Measurements from ENCODE around the gene IL1RAPL2. TPM values are rescaled to one million over a fixed set of nuclear protein-coding genes. Genes with fewer than 3 reads are reported as not detected.
"Not testable (repeated sequence)": the region's sequence is repeated elsewhere in the genome, so short reads cannot be mapped to it uniquely, and the experiment has no call there.

IL1RAPL2 gene
- polyA plus RNA-seq, 2 of the 4 experiments (the other 2 are of a cell fraction), result not detected

GRCh38 chrX:105229146-105229545 lies 663.1 kb downstream of the IL1RAPL2 start:
- no peak overlapping the region for H3K4me3 ChIP-seq
- ChIA-PET POLR2A (no interaction called here), CTCF (no interaction called here)
- H3K27ac ChIP-seq, result no peak overlapping the region
- FAIRE-seq, result no peak
- DNase-seq (ENCODE audit: low read depth in 1 of 2, low spot score in 1 of 2), result no peak
- ATAC-seq, result no peak
- TF ChIP-seq HOXA7 (CRISPR knock-in tag; IDR thresholded peaks at IDR 0.05) (no peak), MAZ (IDR thresholded peaks at IDR 0.05; ENCODE audit: borderline replicate concordance, low read depth, low read length) (no peak), MYC (IDR thresholded peaks at IDR 0.05; ENCODE audit: borderline replicate concordance, low read length) (no peak), CBX2 (IDR thresholded peaks at IDR 0.05; ENCODE audit: borderline replicate concordance, low read depth) (no peak), USF2 (IDR thresholded peaks at IDR 0.05) (no peak), MAFK (IDR thresholded peaks at IDR 0.05; ENCODE audit: partially characterized antibody) (no peak), TFCP2L1 (CRISPR knock-in tag; IDR thresholded peaks at IDR 0.05) (no peak), ZNF302 (CRISPR knock-in tag; IDR thresholded peaks at IDR 0.05) (no peak), KDM1A (IDR thresholded peaks at IDR 0.05; ENCODE audit: low read depth) (no peak), NPAS2 (CRISPR knock-in tag; IDR thresholded peaks at IDR 0.05; ENCODE audit: borderline replicate concordance) (no peak), SMC3 (IDR thresholded peaks at IDR 0.05) (no peak), RNF2 (IDR thresholded peaks at IDR 0.05; ENCODE audit: borderline replicate concordance, low read depth) (no peak), FOXS1 (CRISPR knock-in tag; IDR thresholded peaks at IDR 0.05) (no peak), NFE2L2 (conservative IDR thresholded peaks at IDR 0.05; ENCODE audit: low read length) (no peak)
- WGBS (ENCODE audit: missing lambda C conversion rate), result 9% methylated on average over 3 of the region's 3 CpGs
- H3K4me1 ChIP-seq, result no peaks in the 10 kb centered on the region
- H3K9me3 ChIP-seq, result no peaks in the 10 kb centered on the region
- no peak overlapping the region for H3K4me2 ChIP-seq

- not testable (repeated sequence) for H3K4me1 ChIP-seq
Observed at GRCh38 chrX:105237407-105237806, 671.4 kb downstream of the IL1RAPL2 start.

GRCh38 chrX:105241056-105241455 lies 675.1 kb downstream of the IL1RAPL2 start:
- WGBS (ENCODE audit: missing lambda C conversion rate), result 2% methylated on average over 2 of the region's 2 CpGs
- CTCF ChIA-PET, result no interaction called here
- H3K4me3 ChIP-seq, result no peak overlapping the region

More at GRCh38 chrX:105237407-105237806, 671.4 kb downstream of the IL1RAPL2 start:
- DNase-seq (ENCODE audit: low read depth in 1 of 2, low spot score in 1 of 2); H3K4me3 ChIP-seq; CTCF ChIA-PET; ATAC-seq; POLR2A ChIA-PET; H3K9me3 ChIP-seq; H3K4me2 ChIP-seq; FAIRE-seq; H3K27ac ChIP-seq: not testable (repeated sequence)
- 3% methylated on average over 3 of the region's 3 CpGs for WGBS (ENCODE audit: missing lambda C conversion rate)

GRCh38 chrX:105260291-105261043 lies 694.5 kb downstream of the IL1RAPL2 start:
- FAIRE-seq (no peak), DNase-seq (ENCODE audit: low read depth in 1 of 2, low spot score in 1 of 2) (no peak), ATAC-seq (no peak)
- POLR2A ChIA-PET, result no interaction called here
- Histone ChIP-seq H3K9me3 (no peaks in the 10 kb centered on the region), H3K4me2 (no peak overlapping the region), H3K4me1 (no peaks in the 10 kb centered on the region), H3K4me3 (no peak overlapping the region), H3K27ac (no peak overlapping the region)
- CTCF ChIA-PET, result interaction anchor here (0.6 to 1.7 kb wide), 2 partner anchors 12 to 1143 kb away, joined by 3 read pairs; no protein-coding TSS in a partner anchor
- TF ChIP-seq POLR2A (IDR thresholded peaks at IDR 0.05; ENCODE audit: low read length), result no peak
- no peak for TF ChIP-seq HEYL (CRISPR knock-in tag; IDR thresholded peaks at IDR 0.05)
- TF ChIP-seq NR3C1 (IDR thresholded peaks at IDR 0.05), result no peak
- TF ChIP-seq RNF2 (IDR thresholded peaks at IDR 0.05; ENCODE audit: borderline replicate concordance, low read depth), result no peak
- TF ChIP-seq HOXB5 (CRISPR knock-in tag; IDR thresholded peaks at IDR 0.05), result no peak
- no peak for TF ChIP-seq FOXS1 (CRISPR knock-in tag; IDR thresholded peaks at IDR 0.05)
- no peak for TF ChIP-seq FOSL2 (IDR thresholded peaks at IDR 0.05)
- no peak for TF ChIP-seq FOSL2 (CRISPR knock-in tag; IDR thresholded peaks at IDR 0.05)
- TF ChIP-seq BCL3 (IDR thresholded peaks at IDR 0.05), result no peak
- TF ChIP-seq CTCF (IDR thresholded peaks at IDR 0.05), result no peak
- TF ChIP-seq NPAS2 (CRISPR knock-in tag; IDR thresholded peaks at IDR 0.05; ENCODE audit: borderline replicate concordance), result no peak
- no peak for TF ChIP-seq TP53 (CRISPR knock-in tag; IDR thresholded peaks at IDR 0.05)
- WGBS (ENCODE audit: missing lambda C conversion rate), result 0% methylated on average over 4 of the region's 8 CpGs

More at GRCh38 chrX:105241056-105241455, 675.1 kb downstream of the IL1RAPL2 start:
- Histone ChIP-seq H3K4me1 (no peaks in the 10 kb centered on the region), H3K27ac (no peak overlapping the region), H3K4me2 (no peak overlapping the region), H3K9me3 (no peaks in the 10 kb centered on the region)
- no peak for TF ChIP-seq KDM1A (IDR thresholded peaks at IDR 0.05; ENCODE audit: low read depth)
- FAIRE-seq (peak; percentile 65), ATAC-seq (no peak), DNase-seq (ENCODE audit: low read depth in 1 of 2, low spot score in 1 of 2) (no peak)
- POLR2A ChIA-PET, result no interaction called here
